H9 (cell line): Measurements from ENCODE around the gene STT3A. TPM values are rescaled to one million over a fixed set of nuclear protein-coding genes. Genes with fewer than 3 reads are reported as not detected.

Source experiments
- DNase-seq: peaks from one replicate; pipeline ENCODE4 v3.0.0-alpha.2; 2017
- H2AFZ ChIP-seq: one replicate; pipeline ENCODE4 v1.6.1; 2013; ENCODE audit warnings: mild to moderate bottlenecking, low read length, control low read depth, moderate library complexity
- H2AK5ac ChIP-seq: 2 replicates; pipeline ENCODE4 v1.6.1; 2013; ENCODE audit warnings: low read length, control low read depth, mixed read lengths; ENCODE audit not compliant: insufficient read length
- H2BK120ac ChIP-seq: one replicate; pipeline ENCODE4 v1.6.1; 2013; ENCODE audit warnings: low read depth, mild to moderate bottlenecking, low read length, control low read depth, inconsistent platforms; ENCODE audit not compliant: poor library complexity, severe bottlenecking
- H2BK12ac ChIP-seq: 2 replicates; pipeline ENCODE4 v1.6.1; 2013; ENCODE audit warnings: low read length, control low read depth, mixed read lengths, low read depth; ENCODE audit not compliant: insufficient read length
- H2BK15ac ChIP-seq: 2 replicates; pipeline ENCODE4 v1.6.1; 2013; ENCODE audit warnings: low read depth, low read length, control low read depth
- H2BK20ac ChIP-seq: one replicate; pipeline ENCODE4 v1.6.1; 2013; ENCODE audit warnings: low read depth, mild to moderate bottlenecking, low read length, control low read depth, inconsistent platforms; ENCODE audit not compliant: poor library complexity, severe bottlenecking
- H2BK5ac ChIP-seq: 2 replicates; pipeline ENCODE4 v1.6.1; 2013; ENCODE audit warnings: low read length, control low read depth, mixed read lengths; ENCODE audit not compliant: insufficient read length
- H3K14ac ChIP-seq: 2 replicates; pipeline ENCODE4 v1.6.1; 2013; ENCODE audit warnings: low read length, control low read depth; ENCODE audit not compliant: insufficient read depth
- H3K18ac ChIP-seq: 2 replicates; pipeline ENCODE4 v1.6.1; 2013; ENCODE audit warnings: low read depth, mild to moderate bottlenecking, mixed read lengths, low read length, control low read depth; ENCODE audit not compliant: insufficient read length
- H3K23ac ChIP-seq: 2 replicates; pipeline ENCODE4 v1.6.1; 2013; ENCODE audit warnings: low read length, control low read depth, mixed read lengths, low read depth; ENCODE audit not compliant: insufficient read length
- H3K23me2 ChIP-seq: 2 replicates; pipeline ENCODE4 v1.6.1; 2013; ENCODE audit warnings: low read depth, mild to moderate bottlenecking, mixed read lengths, low read length, control low read depth; ENCODE audit not compliant: insufficient read length, poor library complexity, severe bottlenecking
- H3K27ac ChIP-seq: 2 replicates; pipeline ENCODE4 v1.5.1; 2013; ENCODE audit warnings: low read length, control low read depth, mixed read lengths, low read depth; ENCODE audit not compliant: insufficient read length
- H3K27me3 ChIP-seq: 2 replicates; pipeline ENCODE4 v1.6.1; 2013; ENCODE audit warnings: low read length, control low read depth, inconsistent platforms; ENCODE audit not compliant: insufficient read depth
- H3K4ac ChIP-seq: 2 replicates; pipeline ENCODE4 v1.6.1; 2013; ENCODE audit warnings: low read depth, mild to moderate bottlenecking, control low read depth, inconsistent platforms, low read length, moderate library complexity
- H3K4me1 ChIP-seq: 2 replicates; pipeline ENCODE4 v1.6.1; 2013; ENCODE audit warnings: low read length, control low read depth, inconsistent platforms; ENCODE audit not compliant: insufficient read depth
- H3K4me2 ChIP-seq: 2 replicates; pipeline ENCODE4 v1.6.1; 2013; ENCODE audit warnings: low read length, control low read depth, mixed read lengths; ENCODE audit not compliant: insufficient read length, insufficient read depth
- H3K56ac ChIP-seq: 2 replicates; pipeline ENCODE4 v1.6.1; 2013; ENCODE audit warnings: low read depth, mild to moderate bottlenecking, mixed read lengths, low read length, control low read depth; ENCODE audit not compliant: insufficient read length
- H3K79me1 ChIP-seq: 2 replicates; pipeline ENCODE4 v1.6.1; 2013; ENCODE audit warnings: low read depth, mild to moderate bottlenecking, moderate library complexity, low read length, control low read depth, inconsistent platforms; ENCODE audit not compliant: insufficient read depth, poor library complexity, severe bottlenecking
- H3K79me2 ChIP-seq: 2 replicates; pipeline ENCODE4 v1.6.1; 2013; ENCODE audit warnings: low read length, control low read depth, inconsistent platforms; ENCODE audit not compliant: insufficient read depth
- H3K9ac ChIP-seq: 2 replicates; pipeline ENCODE4 v1.6.1; 2013; ENCODE audit warnings: low read length, control low read depth, mixed read lengths; ENCODE audit not compliant: insufficient read length; ENCODE audit errors: extremely low read depth
- H3K9me3 ChIP-seq: one replicate; pipeline ENCODE4 v1.6.1; 2013; ENCODE audit warnings: low read depth, low read length, inconsistent platforms; ENCODE audit not compliant: control insufficient read depth
- H3T11ph ChIP-seq: one replicate; pipeline ENCODE4 v1.6.1; 2013; ENCODE audit warnings: mild to moderate bottlenecking, low read length, control low read depth, inconsistent platforms
- H4K20me1 ChIP-seq: one replicate; pipeline ENCODE4 v1.6.1; 2013; ENCODE audit not compliant: control insufficient read depth, insufficient read length, insufficient read depth
- H4K5ac ChIP-seq: 2 replicates; pipeline ENCODE4 v1.6.1; 2013; ENCODE audit warnings: low read depth, mild to moderate bottlenecking, mixed read lengths, low read length, control low read depth; ENCODE audit not compliant: insufficient read length
- H4K8ac ChIP-seq: replicated peaks from 2 replicates; pipeline ENCODE4 v1.6.1; 2013; ENCODE audit warnings: low read length, control low read depth, mixed read lengths, low read depth; ENCODE audit not compliant: insufficient read length
- H4K91ac ChIP-seq: 2 replicates; pipeline ENCODE4 v1.6.1; 2013; ENCODE audit warnings: low read depth, mild to moderate bottlenecking, moderate library complexity, mixed read lengths, low read length, control low read depth; ENCODE audit not compliant: insufficient read length
- H3K27ac Mint-ChIP-seq, 3 experiments: 2 replicates in 2 of 3; 3 replicates in 1 of 3; pipeline ENCODE4 v1.8.0; 2020 to 2021; ENCODE audit warnings: mixed read lengths in 3 of 3, mild to moderate bottlenecking in 1 of 3, moderate library complexity in 1 of 3
- H3K27me3 Mint-ChIP-seq: 2 replicates; pipeline ENCODE4 v1.8.0; 2021; ENCODE audit warnings: low read depth, mild to moderate bottlenecking, moderate library complexity, mixed read lengths
- H3K36me3 Mint-ChIP-seq, 3 experiments: 2 replicates in 2 of 3; 3 replicates in 1 of 3; pipeline ENCODE4 v1.8.0; 2020 to 2021; ENCODE audit warnings: low read depth in 3 of 3, mixed read lengths in 3 of 3; ENCODE audit not compliant: insufficient read depth in 1 of 3
- H3K4me1 Mint-ChIP-seq, 2 experiments: 2 replicates each; pipeline ENCODE4 v1.8.0; 2020; ENCODE audit warnings: mixed read lengths in 2 of 2
- H3K4me3 Mint-ChIP-seq, 2 experiments: 2 replicates in 1 of 2; 3 replicates in 1 of 2; pipeline ENCODE4 v1.8.0; 2020 to 2021; ENCODE audit warnings: mild to moderate bottlenecking in 2 of 2, mixed read lengths in 2 of 2, moderate library complexity in 1 of 2
- H3K9me3 Mint-ChIP-seq, 2 experiments: 2 replicates in 1 of 2; 3 replicates in 1 of 2; pipeline ENCODE4 v1.8.0; 2020; ENCODE audit warnings: mild to moderate bottlenecking in 2 of 2, mixed read lengths in 2 of 2, moderate library complexity in 1 of 2
- WGBS: extraction: QIAGEN DNeasy Blood & Tissue Kit; methylation state at CpG from one replicate; pipeline ENCODE4 v1.1.7; 2013; ENCODE audit warnings: missing lambda C conversion rate, low lambda C conversion rate, mixed read lengths; ENCODE audit not compliant: insufficient read length; ENCODE audit errors: extremely low coverage; 5-methylcytosine and 5-hydroxymethylcytosine counted together
- total RNA-seq: library from RNA; stranded (reverse); gene quantifications from 2 replicates; pipeline ENCODE4 v1.2.1, GENCODE V29; 2021
- TF ChIP-seq, protein P1 (sequence below): fragments of 200-600 bp; sonication (generic); conservative IDR thresholded peaks from 3 replicates; pipeline ENCODE4 v1.8.0; 2021; ENCODE audit warnings: antibody characterized with exemption, mild to moderate bottlenecking

The STT3A gene
- total RNA-seq, 1 experiment from 2014 or later, result 128 TPM

DNA sequence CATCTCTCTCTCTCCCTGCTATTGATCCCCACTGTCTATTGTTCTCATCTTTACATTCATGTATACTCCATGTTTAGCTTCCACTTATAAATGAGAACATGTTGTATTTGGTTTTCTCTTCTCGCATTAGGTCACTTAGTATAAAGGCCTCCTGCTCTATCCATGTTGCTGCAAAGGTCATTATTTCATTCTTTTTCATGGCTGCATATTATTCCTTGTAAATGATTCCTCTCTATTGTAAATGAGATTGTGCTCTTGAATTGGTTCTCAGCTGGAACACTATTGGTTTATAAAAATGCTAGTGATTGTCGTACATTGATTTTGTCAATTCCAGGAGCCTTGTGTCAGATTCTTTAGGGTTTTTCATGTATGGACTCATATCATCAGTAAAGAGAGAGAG is 74.5 kb downstream of the STT3A start:
- no peak for DNase-seq
- peaks cover 40 to 68% (median 65%) of the 10 kb centered on the region in 3 experiments for H3K36me3 Mint-ChIP-seq
- Histone ChIP-seq H3K23ac (no peak overlapping the region), H2BK15ac (no peak overlapping the region), H4K91ac (no peak overlapping the region), H3K79me2 (no peaks in the 10 kb centered on the region), H3K4me1 (no peaks in the 10 kb centered on the region), H3K18ac (no peak overlapping the region), H3K27ac (no peak overlapping the region), H3K56ac (no peak overlapping the region), H3K27me3 (no peaks in the 10 kb centered on the region), H2AK5ac (no peak overlapping the region), H2BK12ac (no peak overlapping the region), H3K9me3 (no peaks in the 10 kb centered on the region), H4K8ac (no peak overlapping the region), H2BK20ac (no peak overlapping the region), H4K5ac (no peak overlapping the region), H3K79me1 (no peaks in the 10 kb centered on the region), H3T11ph (no peak overlapping the region), H4K20me1 (no peaks in the 10 kb centered on the region), H3K23me2 (no peaks in the 10 kb centered on the region), H2BK120ac (no peak overlapping the region), H2BK5ac (no peak overlapping the region), H3K4ac (no peak overlapping the region), H2AFZ (no peak overlapping the region), H3K4me2 (no peak overlapping the region), H3K9ac (no peak overlapping the region), H3K14ac (no peak overlapping the region)
- peaks cover 4 to 8% of the 10 kb centered on the region in 2 experiments; a peak in 4 of 5 replicates for H3K9me3 Mint-ChIP-seq
- H3K27ac Mint-ChIP-seq, result no peak overlapping the region
- TF ChIP-seq, protein P1, sequence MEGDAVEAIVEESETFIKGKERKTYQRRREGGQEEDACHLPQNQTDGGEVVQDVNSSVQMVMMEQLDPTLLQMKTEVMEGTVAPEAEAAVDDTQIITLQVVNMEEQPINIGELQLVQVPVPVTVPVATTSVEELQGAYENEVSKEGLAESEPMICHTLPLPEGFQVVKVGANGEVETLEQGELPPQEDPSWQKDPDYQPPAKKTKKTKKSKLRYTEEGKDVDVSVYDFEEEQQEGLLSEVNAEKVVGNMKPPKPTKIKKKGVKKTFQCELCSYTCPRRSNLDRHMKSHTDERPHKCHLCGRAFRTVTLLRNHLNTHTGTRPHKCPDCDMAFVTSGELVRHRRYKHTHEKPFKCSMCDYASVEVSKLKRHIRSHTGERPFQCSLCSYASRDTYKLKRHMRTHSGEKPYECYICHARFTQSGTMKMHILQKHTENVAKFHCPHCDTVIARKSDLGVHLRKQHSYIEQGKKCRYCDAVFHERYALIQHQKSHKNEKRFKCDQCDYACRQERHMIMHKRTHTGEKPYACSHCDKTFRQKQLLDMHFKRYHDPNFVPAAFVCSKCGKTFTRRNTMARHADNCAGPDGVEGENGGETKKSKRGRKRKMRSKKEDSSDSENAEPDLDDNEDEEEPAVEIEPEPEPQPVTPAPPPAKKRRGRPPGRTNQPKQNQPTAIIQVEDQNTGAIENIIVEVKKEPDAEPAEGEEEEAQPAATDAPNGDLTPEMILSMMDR, result no peak
- H3K27me3 Mint-ChIP-seq, result no peaks in the 10 kb centered on the region
- no peak overlapping the region for H3K4me3 Mint-ChIP-seq
- H3K4me1 Mint-ChIP-seq, result no peaks in the 10 kb centered on the region
- WGBS, result no CpG with 5 or more reads among the region's 2 CpGs
